Inflammatory macrophage treated with lipopolysaccharide for 1 hour (primary cell): ENCODE data around the gene ZNF784.

Experiments
- DNase-seq, 2 donors: peaks; one replicate each; pipeline ENCODE4 v3.0.0-alpha.2; 2020 to 2022

Gene ZNF784

DNA sequence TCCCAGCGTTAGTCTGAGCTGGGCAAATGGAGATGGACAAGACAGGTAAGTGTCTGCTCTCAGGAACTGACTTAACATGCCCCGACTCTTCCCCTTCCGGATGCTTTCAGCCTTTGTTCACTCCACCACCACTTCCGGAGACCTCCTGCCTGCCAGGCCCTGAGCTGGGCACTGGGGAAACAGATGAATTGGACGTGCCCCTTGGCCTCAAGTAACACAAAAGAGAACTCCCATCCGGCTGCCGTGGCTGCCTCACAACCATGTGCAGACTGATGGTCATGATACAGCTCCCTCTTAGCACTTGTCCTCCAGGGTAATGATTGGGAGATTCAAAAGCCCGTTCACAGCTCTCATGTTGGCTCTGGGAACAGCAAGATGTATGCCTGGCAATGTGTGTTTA lies 6.9 kb downstream of the ZNF784 start:
- DNase-seq, result no peak

DNA sequence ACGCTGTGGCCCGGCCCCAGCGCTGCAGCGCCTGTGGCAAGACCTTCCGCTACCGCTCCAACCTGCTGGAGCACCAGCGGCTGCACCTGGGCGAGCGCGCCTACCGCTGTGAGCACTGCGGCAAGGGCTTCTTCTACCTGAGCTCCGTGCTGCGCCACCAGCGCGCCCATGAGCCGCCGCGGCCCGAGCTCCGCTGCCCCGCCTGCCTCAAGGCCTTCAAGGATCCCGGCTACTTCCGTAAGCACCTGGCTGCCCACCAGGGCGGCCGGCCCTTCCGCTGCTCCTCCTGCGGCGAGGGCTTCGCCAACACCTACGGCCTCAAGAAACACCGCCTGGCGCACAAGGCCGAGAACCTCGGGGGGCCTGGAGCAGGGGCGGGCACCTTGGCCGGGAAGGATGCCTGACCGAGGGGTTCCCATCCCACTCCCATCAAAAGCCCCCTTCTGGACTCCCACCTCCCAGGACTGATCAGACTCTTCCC lies 7.9 kb downstream of the ZNF784 start:
- no peak for DNase-seq

GRCh38 chr19:55615543-55616394 lies 8.6 kb downstream of the ZNF784 start:
- no peak for DNase-seq

DNA sequence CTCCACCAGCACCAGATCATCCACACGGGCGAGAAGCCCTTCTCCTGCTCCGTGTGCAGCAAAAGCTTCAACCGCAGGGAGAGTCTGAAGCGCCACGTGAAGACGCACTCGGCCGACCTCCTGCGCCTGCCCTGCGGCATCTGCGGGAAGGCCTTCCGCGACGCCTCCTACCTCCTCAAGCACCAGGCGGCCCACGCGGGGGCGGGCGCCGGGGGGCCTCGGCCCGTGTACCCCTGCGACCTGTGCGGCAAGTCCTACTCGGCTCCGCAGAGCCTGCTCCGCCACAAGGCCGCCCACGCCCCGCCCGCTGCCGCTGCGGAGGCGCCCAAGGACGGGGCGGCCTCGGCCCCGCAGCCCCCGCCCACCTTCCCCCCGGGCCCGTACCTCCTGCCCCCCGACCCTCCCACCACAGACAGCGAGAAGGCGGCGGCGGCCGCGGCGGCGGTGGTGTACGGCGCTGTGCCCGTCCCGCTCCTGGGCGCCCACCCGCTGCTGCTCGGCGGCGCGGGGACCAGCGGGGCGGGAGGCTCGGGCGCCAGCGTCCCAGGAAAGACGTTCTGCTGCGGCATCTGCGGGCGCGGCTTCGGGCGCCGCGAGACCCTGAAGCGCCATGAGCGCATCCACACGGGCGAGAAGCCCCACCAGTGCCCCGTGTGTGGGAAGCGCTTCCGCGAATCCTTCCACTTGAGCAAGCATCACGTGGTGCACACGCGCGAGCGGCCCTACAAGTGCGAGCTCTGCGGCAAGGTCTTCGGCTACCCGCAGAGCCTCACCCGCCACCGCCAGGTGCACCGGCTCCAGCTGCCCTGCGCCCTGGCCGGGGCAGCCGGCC lies 9.4 kb downstream of the ZNF784 start:
- DNase-seq, result no peak

DNA sequence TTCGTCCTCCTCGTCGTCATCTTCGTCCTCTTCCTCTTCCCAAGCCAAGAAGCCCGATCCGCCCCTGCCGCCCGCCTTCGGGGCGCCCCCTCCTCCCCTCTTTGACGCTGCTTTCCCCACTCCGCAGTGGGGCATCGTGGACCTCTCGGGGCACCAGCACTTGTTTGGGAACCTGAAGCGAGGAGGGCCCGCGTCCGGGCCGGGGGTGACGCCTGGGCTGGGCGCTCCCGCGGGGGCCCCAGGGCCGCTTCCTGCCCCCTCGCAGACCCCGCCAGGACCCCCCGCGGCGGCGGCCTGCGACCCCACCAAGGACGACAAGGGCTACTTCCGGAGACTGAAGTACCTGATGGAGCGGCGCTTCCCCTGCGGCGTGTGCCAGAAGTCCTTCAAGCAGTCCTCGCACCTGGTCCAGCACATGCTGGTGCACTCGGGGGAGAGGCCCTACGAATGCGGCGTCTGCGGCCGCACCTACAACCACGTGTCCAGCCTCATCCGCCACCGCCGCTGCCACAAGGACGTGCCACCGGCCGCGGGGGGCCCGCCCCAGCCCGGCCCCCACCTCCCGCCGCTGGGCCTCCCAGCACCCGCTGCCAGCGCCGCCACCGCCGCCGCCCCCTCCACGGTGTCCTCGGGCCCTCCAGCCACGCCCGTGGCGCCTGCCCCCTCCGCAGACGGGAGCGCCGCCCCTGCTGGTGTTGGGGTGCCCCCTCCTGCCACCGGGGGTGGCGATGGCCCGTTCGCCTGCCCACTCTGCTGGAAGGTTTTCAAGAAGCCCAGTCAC lies 10.2 kb downstream of the ZNF784 start:
- no peak for DNase-seq

GRCh38 chr19:55613396-55613795 lies 11.0 kb downstream of the ZNF784 start:
- DNase-seq, result no peak

GRCh38 chr19:55611983-55612645 lies 12.3 kb downstream of the ZNF784 start:
- DNase-seq, result no peak

- DNase-seq, result no peak
Observed at GRCh38 chr19:55611300-55611982, 12.9 kb downstream of the ZNF784 start.

DNA sequence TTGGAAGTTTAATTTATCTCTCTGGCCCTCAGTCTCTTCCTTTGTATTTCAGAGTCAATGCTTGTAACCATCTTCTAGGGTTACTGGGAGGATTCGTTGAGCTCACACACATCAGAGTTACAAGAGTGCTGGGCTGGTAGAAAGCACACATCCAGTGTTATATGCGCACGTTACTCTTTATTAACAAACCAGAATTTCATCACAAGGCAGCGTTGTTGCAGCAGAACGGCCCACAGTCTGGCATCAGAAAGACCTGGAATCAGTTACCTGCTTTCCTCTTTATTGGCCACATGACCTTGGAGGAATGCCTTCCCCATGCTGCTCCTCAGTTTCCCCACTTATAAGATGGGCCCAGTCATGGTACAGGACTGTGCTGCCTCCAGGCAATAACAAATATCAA lies 15.0 kb downstream of the ZNF784 start:
- no peak for DNase-seq

GRCh38 chr19:55606817-55607216 lies 17.5 kb downstream of the ZNF784 start:
- no peak for DNase-seq

DNA sequence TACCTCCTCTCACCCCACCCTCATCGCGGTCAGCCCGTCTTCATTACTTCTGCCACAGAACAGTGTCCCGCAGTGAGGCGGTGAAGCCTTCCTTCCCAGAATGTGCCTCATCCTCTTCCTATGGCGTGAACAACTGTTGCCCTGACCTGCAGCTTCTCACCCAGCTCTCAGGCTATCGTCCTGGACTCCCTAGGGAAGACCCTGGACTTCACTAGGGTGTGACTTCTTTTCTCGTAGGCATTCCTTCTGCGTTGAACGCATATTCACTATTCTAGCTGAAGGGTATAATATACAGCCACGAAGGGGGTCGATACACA lies 17.9 kb downstream of the ZNF784 start:
- DNase-seq, result no peak

DNA sequence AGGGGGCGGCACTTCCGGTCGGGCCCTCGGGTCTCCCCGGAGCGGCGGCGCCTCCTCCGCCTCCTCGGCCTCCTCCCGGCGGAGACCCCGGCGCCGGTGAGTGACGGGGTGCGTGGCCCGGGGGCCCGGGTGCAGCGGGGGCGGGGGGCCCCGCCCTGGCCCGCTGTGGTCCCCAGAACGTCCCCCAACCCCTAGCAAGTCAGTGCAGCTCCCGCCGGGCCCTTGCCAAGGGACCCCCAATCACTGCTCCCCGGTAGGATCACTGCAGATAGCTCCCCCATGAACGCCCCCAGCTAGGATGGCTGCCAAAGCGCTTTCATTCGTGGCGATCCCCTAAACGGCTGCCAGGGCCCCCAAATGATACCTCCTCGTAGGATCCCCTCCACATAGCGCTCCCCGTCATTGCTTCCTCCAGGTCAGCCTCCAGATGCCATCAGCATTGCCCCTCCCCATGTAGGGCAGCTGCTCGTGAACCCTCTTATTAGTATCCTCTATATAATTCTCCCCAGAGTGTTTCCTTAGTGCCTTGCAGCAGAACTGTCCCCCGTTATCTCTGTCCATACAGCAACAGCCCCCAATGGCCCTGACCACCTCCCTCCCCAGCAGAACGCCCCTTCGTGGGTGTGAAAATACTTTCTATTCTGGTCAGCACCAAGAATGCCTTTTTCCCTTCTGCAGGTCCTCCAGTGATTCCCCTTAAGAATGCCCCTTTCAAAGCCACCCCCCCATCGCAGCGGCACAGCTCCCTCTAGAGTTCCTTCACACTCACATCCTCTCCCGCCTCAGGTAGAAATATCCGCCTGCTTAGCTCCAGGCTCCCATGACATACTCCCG lies 18.5 kb downstream of the ZNF784 start, which contains the start of gene ZNF865:
TSS of gene ZNF865 (plus strand) at position 11 of the 834 bp plus-strand sequence. CDS start 7,972 bp downstream, outside the sequence.
- DNase-seq, result peak; percentile 73 to 81

- peak; percentile 97 to 98 for DNase-seq
Observed at GRCh38 chr19:55605207-55605636, 19.1 kb downstream of the ZNF784 start.

DNA sequence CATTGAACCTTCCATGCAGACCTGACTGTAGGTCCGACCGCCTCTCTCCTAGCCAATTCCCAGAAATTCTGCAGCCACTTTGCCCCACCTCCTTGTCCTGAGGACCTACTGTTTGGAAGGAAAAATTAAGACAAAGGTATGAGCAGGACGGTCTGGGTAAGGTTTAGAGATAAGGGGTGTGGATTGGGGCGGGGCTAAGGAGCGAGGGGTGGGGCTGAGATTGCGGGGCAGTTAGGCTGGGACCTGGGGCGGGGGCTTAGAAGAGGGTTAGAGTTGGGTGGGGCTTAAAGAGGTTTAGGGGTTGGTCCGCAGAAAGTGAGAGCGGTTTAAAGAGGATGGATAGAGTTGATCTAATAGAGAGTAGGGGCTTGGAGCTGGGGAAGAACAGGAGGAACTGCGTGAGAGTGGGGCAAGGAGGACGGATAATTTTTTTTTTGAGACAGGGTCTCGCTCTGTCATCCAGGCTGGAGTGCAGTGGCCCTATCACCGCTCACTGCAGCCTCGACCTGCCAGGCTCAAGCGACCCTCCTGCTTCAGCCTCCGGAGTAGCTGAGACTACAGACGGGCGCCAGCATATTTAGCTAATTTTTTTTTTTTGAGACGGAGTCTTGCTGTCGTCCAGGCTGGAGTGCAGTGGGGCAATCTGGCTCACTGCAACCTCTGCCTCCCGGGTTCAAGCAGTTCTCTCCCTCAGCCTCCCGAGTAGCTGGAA lies 20.6 kb downstream of the ZNF784 start:
- DNase-seq, result no peak

GRCh38 chr19:55603115-55603514 lies 21.3 kb downstream of the ZNF784 start:
- DNase-seq, result no peak

- no peak for DNase-seq
Observed at GRCh38 chr19:55602104-55603001, 22.0 kb downstream of the ZNF784 start.

DNA sequence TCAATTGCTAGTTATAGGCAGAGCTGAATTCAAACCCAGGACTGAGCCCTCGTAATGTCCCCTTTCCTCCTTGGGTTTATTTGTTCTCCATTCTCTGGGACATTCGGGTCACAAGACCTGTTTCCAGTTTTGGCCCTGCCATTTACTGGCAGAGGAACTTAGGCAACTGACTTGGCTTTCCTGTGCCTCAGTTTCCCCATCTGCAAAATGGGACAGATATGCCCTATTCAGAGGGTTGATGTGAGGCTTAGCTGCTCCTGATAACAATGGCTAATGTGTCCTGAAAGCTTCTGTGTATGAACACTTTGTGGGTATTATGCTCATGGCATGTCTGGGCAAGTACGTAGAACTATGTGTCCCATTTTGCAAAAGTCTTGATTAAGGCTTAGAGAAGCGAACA lies 23.3 kb downstream of the ZNF784 start:
- no peak for DNase-seq

DNA sequence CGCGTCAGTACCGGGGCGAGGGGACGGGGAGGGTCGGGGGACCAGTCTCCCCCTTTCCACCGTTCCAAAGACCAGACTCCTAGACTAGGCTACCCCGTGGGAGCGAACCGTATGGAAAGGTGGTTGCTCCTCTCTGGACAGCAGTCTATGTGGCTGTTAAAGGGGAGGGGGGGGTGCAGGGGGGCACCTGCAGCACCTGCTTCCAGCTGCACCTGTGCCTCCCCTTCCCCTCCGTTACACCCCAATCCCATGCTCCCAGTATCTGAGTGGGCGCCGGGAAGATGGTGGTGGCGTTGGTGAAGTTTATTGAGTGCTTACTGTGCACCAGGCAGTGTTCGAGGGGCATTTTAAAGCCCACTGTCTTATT lies 23.7 kb downstream of the ZNF784 start:
- no peak for DNase-seq
